ENCODE measurements around the gene GAREM2.

DNA sequence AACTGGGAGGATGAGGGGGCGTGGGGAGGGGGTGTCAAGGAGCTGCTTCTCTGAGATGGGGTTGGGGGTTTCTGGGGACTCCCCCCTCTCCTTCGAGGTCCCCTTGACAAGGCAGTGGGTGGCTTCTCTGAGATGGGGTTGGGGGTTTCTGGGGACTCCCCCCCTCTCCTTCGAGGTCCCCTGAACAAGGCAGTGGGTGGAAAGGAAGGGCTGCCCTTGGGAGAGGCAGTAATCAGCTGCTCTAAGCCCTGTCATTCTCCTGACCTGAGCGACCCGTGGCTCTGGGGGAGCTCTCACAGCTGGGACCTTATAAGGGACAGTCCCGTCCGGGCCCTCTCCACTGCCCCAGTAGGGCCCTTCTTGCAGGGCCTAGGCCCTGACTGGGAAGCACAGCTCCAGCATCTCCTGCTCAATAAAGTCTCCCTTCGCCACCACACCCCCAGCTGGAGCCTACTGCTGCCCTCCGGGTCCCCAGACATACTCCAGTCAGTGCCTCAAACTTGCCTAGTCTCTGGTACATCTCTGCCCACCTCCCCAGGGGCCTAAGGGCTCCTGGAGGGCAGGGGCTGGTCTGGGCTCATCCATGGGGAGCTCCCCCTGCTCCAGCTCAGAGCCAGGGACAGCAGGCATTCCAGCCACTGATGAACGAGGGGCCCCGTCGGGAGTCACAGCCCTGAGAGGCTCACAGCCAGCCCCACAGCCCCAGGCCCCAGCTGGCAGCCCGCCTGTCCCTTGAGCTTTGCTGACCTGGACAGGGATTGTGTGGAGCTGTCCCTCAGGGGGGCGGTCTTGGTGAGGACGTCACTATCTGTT, 2.8 kb downstream of the GAREM2 start:
- TF ChIP-seq TAF1 (IDR thresholded peaks at IDR 0.05; ENCODE audit: low read depth) (no peak), YY1 (IDR thresholded peaks at IDR 0.05; ENCODE audit: low read depth) (no peak)
